ENCODE measurements around the gene SMC6.

SMC6 gene

GRCh38 chr2:17790536-17790935 is 36.9 kb upstream of the SMC6 start:
- Histone ChIP-seq H3K79me1 (ENCODE audit: low read length) (no peaks in the 10 kb centered on the region), H3K4me2 (ENCODE audit: low read length) (no peak overlapping the region), H3K18ac (ENCODE audit: low read length) (no peak overlapping the region), H2AK5ac (ENCODE audit: low read length) (no peak overlapping the region), H3K27ac (ENCODE audit: low read depth, low read length) (no peak overlapping the region), H3K4ac (ENCODE audit: low read depth, low read length) (no peak overlapping the region), H3K23ac (ENCODE audit: low read length) (no peak overlapping the region), H3K79me2 (ENCODE audit: control insufficient read depth, insufficient read depth, low read length, poor library complexity) (no peaks in the 10 kb centered on the region), H3K4me1 (ENCODE audit: control insufficient read depth in 1 of 2, insufficient read depth in 2 of 2, low read length in 2 of 2) (no peaks in the 10 kb centered on the region), H2BK5ac (ENCODE audit: low read depth, low read length, poor library complexity) (no peak overlapping the region), H3K9me3 (ENCODE audit: insufficient read depth, low read depth, low read length) (no peaks in the 10 kb centered on the region), H3K27me3 (ENCODE audit: insufficient read depth, low read length) (no peaks in the 10 kb centered on the region), H3K36me3 (ENCODE audit: control insufficient read depth in 1 of 2, insufficient read depth in 2 of 2, low read length in 2 of 2) (no peaks in the 10 kb centered on the region), H3K4me3 (ENCODE audit: low read depth, low read length) (no peak overlapping the region), H2AFZ (ENCODE audit: insufficient read depth, low read length, poor library complexity) (no peak overlapping the region), H4K91ac (ENCODE audit: low read depth, low read length) (no peak overlapping the region), H2BK120ac (ENCODE audit: insufficient read depth, low read length, poor library complexity) (no peak overlapping the region), H4K12ac (ENCODE audit: low read depth, low read length) (no peak overlapping the region), H4K8ac (ENCODE audit: low read depth, low read length) (no peak overlapping the region), H2BK12ac (ENCODE audit: low read length) (no peak overlapping the region), H3K9ac (ENCODE audit: low read length) (no peak overlapping the region), H3K14ac (ENCODE audit: low read length) (no peak overlapping the region)
- DNase-seq, result no peak
- WGBS (ENCODE audit: extremely low coverage, insufficient coverage, insufficient read length), result no CpG with 5 or more reads among the region's 1 CpG

- Histone ChIP-seq H4K8ac (ENCODE audit: low read depth, low read length) (no peak overlapping the region), H3K9ac (ENCODE audit: low read length) (no peak overlapping the region), H4K91ac (ENCODE audit: low read depth, low read length) (no peak overlapping the region), H3K18ac (ENCODE audit: low read length) (no peak overlapping the region), H2AK5ac (ENCODE audit: low read length) (no peak overlapping the region), H3K27me3 (ENCODE audit: insufficient read depth, low read length) (no peaks in the 10 kb centered on the region), H4K12ac (ENCODE audit: low read depth, low read length) (no peak overlapping the region), H3K4me1 (ENCODE audit: control insufficient read depth in 1 of 2, insufficient read depth in 2 of 2, low read length in 2 of 2) (no peaks in the 10 kb centered on the region), H2BK5ac (ENCODE audit: low read depth, low read length, poor library complexity) (no peak overlapping the region), H3K4me3 (ENCODE audit: low read depth, low read length) (no peak overlapping the region), H3K14ac (ENCODE audit: low read length) (no peak overlapping the region), H3K4me2 (ENCODE audit: low read length) (no peak overlapping the region), H2BK12ac (ENCODE audit: low read length) (no peak overlapping the region), H2AFZ (ENCODE audit: insufficient read depth, low read length, poor library complexity) (no peak overlapping the region), H3K36me3 (ENCODE audit: control insufficient read depth in 1 of 2, insufficient read depth in 2 of 2, low read length in 2 of 2) (no peaks in the 10 kb centered on the region), H3K79me2 (ENCODE audit: control insufficient read depth, insufficient read depth, low read length, poor library complexity) (no peaks in the 10 kb centered on the region), H3K4ac (ENCODE audit: low read depth, low read length) (no peak overlapping the region), H2BK120ac (ENCODE audit: insufficient read depth, low read length, poor library complexity) (no peak overlapping the region), H3K9me3 (ENCODE audit: insufficient read depth, low read depth, low read length) (no peaks in the 10 kb centered on the region), H3K23ac (ENCODE audit: low read length) (no peak overlapping the region), H3K27ac (ENCODE audit: low read depth, low read length) (no peak overlapping the region), H3K79me1 (ENCODE audit: low read length) (no peaks in the 10 kb centered on the region)
- WGBS (ENCODE audit: extremely low coverage, insufficient coverage, insufficient read length), result no CpG with 5 or more reads among the region's 4 CpGs
- no peak for DNase-seq
Observed at GRCh38 chr2:17788773-17789172, 35.2 kb upstream of the SMC6 start.

DNA sequence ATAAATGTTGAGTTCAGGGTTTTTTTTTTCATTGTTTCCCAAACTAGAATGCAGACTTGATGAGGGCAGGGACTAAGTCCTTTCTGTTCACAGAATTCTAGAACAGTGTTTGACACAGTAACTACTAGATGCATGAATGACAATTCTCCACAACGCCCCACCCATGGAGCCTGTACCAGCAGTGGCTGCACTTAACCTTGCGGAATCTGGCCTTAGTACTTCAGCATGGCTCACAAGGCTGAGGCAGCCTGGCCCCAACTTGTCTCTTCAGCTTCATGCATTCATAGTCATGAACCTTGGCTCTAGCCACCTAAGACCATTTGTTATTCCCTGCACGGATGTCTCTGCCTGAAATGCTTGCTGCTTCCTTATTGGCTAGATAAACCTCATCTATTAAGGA is 33.1 kb upstream of the SMC6 start:
- H3K27me3 ChIP-seq (ENCODE audit: insufficient read depth, low read length), result no peaks in the 10 kb centered on the region
- H3K9ac ChIP-seq (ENCODE audit: low read length), result no peak overlapping the region
- WGBS (ENCODE audit: extremely low coverage, insufficient coverage, insufficient read length), result no CpG with 5 or more reads among the region's 3 CpGs
- no peak for DNase-seq
- no peak overlapping the region for H3K18ac ChIP-seq (ENCODE audit: low read length)
- no peak overlapping the region for H4K8ac ChIP-seq (ENCODE audit: low read depth, low read length)
- no peak overlapping the region for H3K4ac ChIP-seq (ENCODE audit: low read depth, low read length)
- H2AFZ ChIP-seq (ENCODE audit: insufficient read depth, low read length, poor library complexity), result no peak overlapping the region
- no peaks in the 10 kb centered on the region for H3K9me3 ChIP-seq (ENCODE audit: insufficient read depth, low read depth, low read length)
- H3K79me2 ChIP-seq (ENCODE audit: control insufficient read depth, insufficient read depth, low read length, poor library complexity), result no peaks in the 10 kb centered on the region
- no peak overlapping the region for H2BK120ac ChIP-seq (ENCODE audit: insufficient read depth, low read length, poor library complexity)
- H3K4me2 ChIP-seq (ENCODE audit: low read length), result no peak overlapping the region
- no peak overlapping the region for H3K14ac ChIP-seq (ENCODE audit: low read length)
- no peak overlapping the region for H4K12ac ChIP-seq (ENCODE audit: low read depth, low read length)
- H2BK12ac ChIP-seq (ENCODE audit: low read length), result no peak overlapping the region
- H2AK5ac ChIP-seq (ENCODE audit: low read length), result no peak overlapping the region
- no peak overlapping the region for H3K27ac ChIP-seq (ENCODE audit: low read depth, low read length)
- no peak overlapping the region for H4K91ac ChIP-seq (ENCODE audit: low read depth, low read length)
- no peak overlapping the region for H3K23ac ChIP-seq (ENCODE audit: low read length)
- H3K36me3 ChIP-seq (ENCODE audit: control insufficient read depth in 1 of 2, insufficient read depth in 2 of 2, low read length in 2 of 2), result no peaks in the 10 kb centered on the region
- H3K79me1 ChIP-seq (ENCODE audit: low read length), result no peaks in the 10 kb centered on the region
- H3K4me1 ChIP-seq (ENCODE audit: control insufficient read depth in 1 of 2, insufficient read depth in 2 of 2, low read length in 2 of 2), result no peaks in the 10 kb centered on the region
- H2BK5ac ChIP-seq (ENCODE audit: low read depth, low read length, poor library complexity), result no peak overlapping the region
- no peak overlapping the region for H3K4me3 ChIP-seq (ENCODE audit: low read depth, low read length)

DNA sequence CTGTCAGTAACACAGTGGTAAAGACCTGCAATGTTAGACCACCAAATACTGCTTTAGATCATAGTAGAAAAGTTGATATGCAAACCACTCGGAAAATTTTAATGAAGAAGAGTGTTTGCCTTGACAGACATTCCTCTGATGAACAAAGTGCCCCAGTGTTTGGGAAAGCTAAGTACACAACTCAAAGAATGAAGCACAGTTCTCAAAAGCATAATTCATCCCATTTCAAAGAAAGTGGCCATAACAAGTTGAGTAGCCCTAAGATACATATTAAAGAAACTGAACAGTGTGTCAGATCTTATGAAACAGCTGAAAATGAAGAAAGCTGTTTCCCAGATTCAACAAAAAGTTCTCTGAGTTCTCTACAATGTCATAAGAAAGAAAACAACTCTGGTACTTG is 27.9 kb upstream of the SMC6 start:
- no peak overlapping the region for H2BK5ac ChIP-seq (ENCODE audit: low read depth, low read length, poor library complexity)
- H3K27ac ChIP-seq (ENCODE audit: low read depth, low read length), result no peak overlapping the region
- no peak overlapping the region for H2AFZ ChIP-seq (ENCODE audit: insufficient read depth, low read length, poor library complexity)
- no peaks in the 10 kb centered on the region for H3K79me1 ChIP-seq (ENCODE audit: low read length)
- no peak overlapping the region for H2AK5ac ChIP-seq (ENCODE audit: low read length)
- no CpG with 5 or more reads among the region's 1 CpG for WGBS (ENCODE audit: extremely low coverage, insufficient coverage, insufficient read length)
- no peak overlapping the region for H3K23ac ChIP-seq (ENCODE audit: low read length)
- DNase-seq, result no peak
- no peaks in the 10 kb centered on the region for H3K79me2 ChIP-seq (ENCODE audit: control insufficient read depth, insufficient read depth, low read length, poor library complexity)
- no peak overlapping the region for H2BK12ac ChIP-seq (ENCODE audit: low read length)
- H3K14ac ChIP-seq (ENCODE audit: low read length), result no peak overlapping the region
- H4K91ac ChIP-seq (ENCODE audit: low read depth, low read length), result no peak overlapping the region
- H3K4ac ChIP-seq (ENCODE audit: low read depth, low read length), result no peak overlapping the region
- H3K9ac ChIP-seq (ENCODE audit: low read length), result no peak overlapping the region
- no peak overlapping the region for H3K4me2 ChIP-seq (ENCODE audit: low read length)
- no peak overlapping the region for H2BK120ac ChIP-seq (ENCODE audit: insufficient read depth, low read length, poor library complexity)
- no peak overlapping the region for H4K8ac ChIP-seq (ENCODE audit: low read depth, low read length)
- H3K27me3 ChIP-seq (ENCODE audit: insufficient read depth, low read length), result no peaks in the 10 kb centered on the region
- H3K18ac ChIP-seq (ENCODE audit: low read length), result no peak overlapping the region
- peaks cover 5 to 6% of the 10 kb centered on the region in 2 experiments for H3K36me3 ChIP-seq (ENCODE audit: control insufficient read depth in 1 of 2, insufficient read depth in 2 of 2, low read length in 2 of 2)
- no peak overlapping the region for H3K4me3 ChIP-seq (ENCODE audit: low read depth, low read length)
- H3K4me1 ChIP-seq (ENCODE audit: control insufficient read depth in 1 of 2, insufficient read depth in 2 of 2, low read length in 2 of 2), result no peaks in the 10 kb centered on the region
- H4K12ac ChIP-seq (ENCODE audit: low read depth, low read length), result no peak overlapping the region
- no peaks in the 10 kb centered on the region for H3K9me3 ChIP-seq (ENCODE audit: insufficient read depth, low read depth, low read length)

Measured in trophoblast cell (in vitro differentiated cells and primary cell).